ENCODE data around the gene NFYC. TPM values are rescaled to one million over a fixed set of nuclear protein-coding genes. Genes with fewer than 3 reads are reported as not detected.

The NFYC gene
- total RNA-seq (ENCODE audit: unreplicated experiment): 49.7 TPM
- long read RNA-seq, transcript NFYC-213 (10 exons, 1,950 nt): major isoform, 14 of 26 reads
- long read RNA-seq, partial matches to known transcripts: 3 of 26 reads
- long read RNA-seq, other reads (novel, unspliced or antisense): 7 of 26 reads

DNA sequence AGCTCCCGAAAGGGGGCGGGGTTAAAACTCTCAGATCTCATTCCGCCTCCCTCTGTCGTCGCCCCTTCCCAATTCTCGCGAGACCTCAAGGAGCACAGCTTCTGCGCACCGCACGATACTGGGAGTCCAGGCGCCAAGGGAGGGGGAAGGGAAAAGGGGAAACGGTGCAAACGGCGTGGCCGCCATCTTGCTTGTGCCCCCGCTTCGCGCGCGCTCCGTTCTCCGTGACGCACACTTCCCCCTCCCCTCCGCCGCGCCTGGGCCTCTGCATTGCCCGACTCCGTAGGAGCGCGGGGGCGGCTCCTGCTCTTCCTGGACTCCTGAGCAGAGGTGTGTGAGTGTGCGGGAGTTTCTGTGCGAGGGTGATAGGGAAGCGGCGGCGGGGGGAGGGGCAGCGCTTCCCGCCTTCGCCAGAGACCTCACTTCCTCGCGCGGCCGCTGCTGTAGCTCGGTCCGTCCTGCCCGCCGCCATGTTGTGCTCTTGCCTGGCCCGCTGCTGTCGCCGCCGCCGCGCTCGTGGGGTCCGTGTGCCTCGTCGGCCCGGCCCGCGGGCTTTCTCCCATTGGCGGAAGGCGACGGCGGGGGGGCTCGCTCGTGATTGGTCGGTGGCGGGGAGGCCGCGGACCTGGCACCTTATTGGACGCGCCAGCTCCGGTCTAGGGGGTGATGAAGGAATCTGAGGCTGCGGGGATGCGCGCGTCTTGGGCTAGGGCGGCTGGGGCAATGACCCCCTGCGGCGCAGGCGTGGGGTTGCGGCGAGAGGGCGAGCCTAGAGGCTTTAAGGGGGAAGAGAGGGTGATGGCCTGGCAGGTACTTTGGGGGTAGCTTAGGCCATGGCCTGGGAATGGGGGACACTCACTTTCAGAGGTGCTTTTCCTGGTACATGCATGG, at the start of gene NFYC:
Gene NFYC (plus strand): TSS at position 167 of the 891 bp plus-strand sequence. CDS start 47,140 bp downstream, outside the sequence.
- peak within 1 kb of the TSS; percentile 100 for H3K4me3 Mint-ChIP-seq (ENCODE audit: unreplicated experiment)
- DNase-seq (ENCODE audit: low spot score): peak; percentile 97
- H3K4me1 Mint-ChIP-seq (ENCODE audit: unreplicated experiment): peaks cover 20% of the 10 kb centered on the region
- H3K36me3 Mint-ChIP-seq (ENCODE audit: low read depth, unreplicated experiment): peaks cover 7% of the 10 kb centered on the region
- H3K27ac Mint-ChIP-seq (ENCODE audit: unreplicated experiment): peak within 1 kb of the TSS; percentile 95
- H3K9me3 Mint-ChIP-seq (ENCODE audit: unreplicated experiment): no peaks in the 10 kb centered on the region
- H3K27me3 Mint-ChIP-seq (ENCODE audit: unreplicated experiment): peaks cover 5% of the 10 kb centered on the region
- TF ChIP-seq, protein P1, sequence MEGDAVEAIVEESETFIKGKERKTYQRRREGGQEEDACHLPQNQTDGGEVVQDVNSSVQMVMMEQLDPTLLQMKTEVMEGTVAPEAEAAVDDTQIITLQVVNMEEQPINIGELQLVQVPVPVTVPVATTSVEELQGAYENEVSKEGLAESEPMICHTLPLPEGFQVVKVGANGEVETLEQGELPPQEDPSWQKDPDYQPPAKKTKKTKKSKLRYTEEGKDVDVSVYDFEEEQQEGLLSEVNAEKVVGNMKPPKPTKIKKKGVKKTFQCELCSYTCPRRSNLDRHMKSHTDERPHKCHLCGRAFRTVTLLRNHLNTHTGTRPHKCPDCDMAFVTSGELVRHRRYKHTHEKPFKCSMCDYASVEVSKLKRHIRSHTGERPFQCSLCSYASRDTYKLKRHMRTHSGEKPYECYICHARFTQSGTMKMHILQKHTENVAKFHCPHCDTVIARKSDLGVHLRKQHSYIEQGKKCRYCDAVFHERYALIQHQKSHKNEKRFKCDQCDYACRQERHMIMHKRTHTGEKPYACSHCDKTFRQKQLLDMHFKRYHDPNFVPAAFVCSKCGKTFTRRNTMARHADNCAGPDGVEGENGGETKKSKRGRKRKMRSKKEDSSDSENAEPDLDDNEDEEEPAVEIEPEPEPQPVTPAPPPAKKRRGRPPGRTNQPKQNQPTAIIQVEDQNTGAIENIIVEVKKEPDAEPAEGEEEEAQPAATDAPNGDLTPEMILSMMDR (IDR thresholded peaks at IDR 0.05; ENCODE audit: unreplicated experiment): no peak

DNA sequence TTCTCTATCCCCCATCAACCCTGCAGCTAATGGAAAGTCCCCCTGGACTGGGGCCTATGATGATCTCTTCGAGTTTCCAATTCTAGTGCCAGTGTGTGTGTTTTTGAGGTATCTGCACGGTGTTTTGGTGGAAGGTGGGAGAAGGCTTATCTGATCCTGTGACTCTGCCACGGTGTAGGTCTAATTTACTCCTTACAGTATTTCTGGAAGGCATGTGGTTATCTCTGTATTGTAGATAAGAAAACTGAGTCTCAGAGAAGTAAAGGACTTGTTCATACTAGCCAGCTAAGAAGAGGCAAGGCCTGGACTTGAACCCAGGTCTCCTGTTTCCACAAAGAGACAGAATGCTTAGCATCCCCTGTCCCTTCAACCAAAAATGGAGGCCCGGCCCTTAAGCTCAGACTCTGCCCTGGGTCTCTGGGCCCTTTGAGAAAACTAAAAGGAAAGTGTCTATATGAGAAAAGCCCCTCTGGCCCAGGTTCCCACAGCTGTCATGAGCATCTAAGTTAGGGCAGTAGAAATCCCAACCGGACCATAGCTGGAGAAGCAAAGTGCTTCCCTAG, 46.3 kb upstream of the NFYC start:
- H3K9me3 Mint-ChIP-seq (ENCODE audit: unreplicated experiment): no peaks in the 10 kb centered on the region
- DNase-seq (ENCODE audit: low spot score): no peak
- peaks cover 14% of the 10 kb centered on the region for H3K4me1 Mint-ChIP-seq (ENCODE audit: unreplicated experiment)
- TF ChIP-seq, protein P1 (IDR thresholded peaks at IDR 0.05; ENCODE audit: unreplicated experiment): no peak
- no peaks in the 10 kb centered on the region for H3K27me3 Mint-ChIP-seq (ENCODE audit: unreplicated experiment)
- no peak overlapping the region for H3K27ac Mint-ChIP-seq (ENCODE audit: unreplicated experiment)
- H3K4me3 Mint-ChIP-seq (ENCODE audit: unreplicated experiment): no peak overlapping the region
- no peaks in the 10 kb centered on the region for H3K36me3 Mint-ChIP-seq (ENCODE audit: low read depth, unreplicated experiment)

DNA sequence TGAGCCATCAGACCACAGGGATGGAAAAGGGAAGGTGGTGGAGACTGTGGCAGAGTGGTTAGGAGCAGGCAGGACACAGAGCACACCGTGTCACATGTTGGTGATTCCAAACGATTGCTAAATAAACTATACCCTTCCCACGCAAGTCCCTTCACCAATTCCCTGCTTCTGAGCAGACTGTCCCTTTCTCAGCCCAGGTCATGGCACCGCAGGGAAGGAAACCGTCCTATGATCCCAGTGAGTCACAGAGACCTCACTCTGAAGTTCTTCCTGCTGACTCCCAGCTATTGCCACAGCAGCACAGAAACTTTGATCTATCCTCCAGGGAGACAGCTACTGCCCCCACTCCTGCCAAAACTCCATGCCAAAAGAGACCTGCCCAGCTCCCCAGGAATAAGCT, 45.2 kb upstream of the NFYC start:
- Mint-ChIP-seq H3K27ac (ENCODE audit: unreplicated experiment) (no peak overlapping the region), H3K4me1 (ENCODE audit: unreplicated experiment) (peaks cover 17% of the 10 kb centered on the region), H3K27me3 (ENCODE audit: unreplicated experiment) (no peaks in the 10 kb centered on the region), H3K4me3 (ENCODE audit: unreplicated experiment) (no peak overlapping the region), H3K36me3 (ENCODE audit: low read depth, unreplicated experiment) (no peaks in the 10 kb centered on the region), H3K9me3 (ENCODE audit: unreplicated experiment) (no peaks in the 10 kb centered on the region)
- TF ChIP-seq, protein P1 (IDR thresholded peaks at IDR 0.05; ENCODE audit: unreplicated experiment): no peak
- no peak for DNase-seq (ENCODE audit: low spot score)

DNA sequence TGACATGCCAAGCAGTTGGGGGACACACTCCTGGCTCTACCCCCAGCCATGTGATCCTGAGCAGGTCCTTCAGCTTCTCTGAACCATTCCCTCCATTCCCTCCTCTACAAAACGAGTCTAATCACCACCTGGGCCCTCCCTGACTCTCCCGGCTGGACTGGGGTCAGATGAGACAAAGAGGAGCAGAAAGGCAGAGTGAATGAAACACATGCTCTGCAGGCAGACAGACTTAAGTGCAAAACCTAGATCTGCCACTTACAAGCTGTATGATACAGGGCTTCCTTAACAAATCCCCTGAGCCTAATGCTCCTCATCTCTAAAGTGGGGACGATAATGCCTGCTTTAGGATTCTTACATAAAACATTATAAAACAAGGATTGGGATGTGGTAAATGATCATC, 43.3 kb upstream of the NFYC start:
- Mint-ChIP-seq H3K27ac (ENCODE audit: unreplicated experiment) (no peak overlapping the region), H3K27me3 (ENCODE audit: unreplicated experiment) (no peaks in the 10 kb centered on the region), H3K9me3 (ENCODE audit: unreplicated experiment) (no peaks in the 10 kb centered on the region), H3K4me3 (ENCODE audit: unreplicated experiment) (no peak overlapping the region), H3K36me3 (ENCODE audit: low read depth, unreplicated experiment) (no peaks in the 10 kb centered on the region), H3K4me1 (ENCODE audit: unreplicated experiment) (peaks cover 17% of the 10 kb centered on the region)
- no peak for DNase-seq (ENCODE audit: low spot score)
- TF ChIP-seq, protein P1 (IDR thresholded peaks at IDR 0.05; ENCODE audit: unreplicated experiment): no peak

Measured in endothelial cell (in vitro differentiated cells).